Measurements from ENCODE around the gene RNF222.
"Not testable (repeated sequence)": the region's sequence is repeated elsewhere in the genome, so short reads cannot be mapped to it uniquely, and the experiment has no call there.

DNA sequence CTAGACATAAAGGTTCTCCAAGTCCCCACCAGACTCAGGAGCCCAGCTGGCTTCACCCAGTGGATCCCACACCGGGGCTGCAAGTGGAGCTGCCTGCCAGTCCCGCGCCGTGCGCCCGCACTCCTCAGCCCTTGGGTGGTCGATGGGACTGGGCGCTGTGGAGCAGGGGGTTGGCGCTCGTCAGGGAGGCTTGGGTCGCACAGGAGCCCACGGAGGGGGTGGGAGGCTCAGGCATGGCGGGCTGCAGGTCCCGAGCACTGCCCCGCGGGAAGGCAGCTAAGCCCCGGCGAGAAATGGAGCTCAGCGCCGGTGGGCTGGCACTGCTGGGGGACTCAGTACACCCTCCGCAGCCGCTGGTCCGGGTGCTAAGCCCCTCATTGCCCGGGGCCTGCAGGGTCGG is 50.6 kb downstream of the RNF222 start:
- TF ChIP-seq EZH2 (IDR thresholded peaks at IDR 0.05; ENCODE audit: borderline replicate concordance, low read depth, low read length, severe bottlenecking) = not testable (repeated sequence)
- TF ChIP-seq, protein P1, sequence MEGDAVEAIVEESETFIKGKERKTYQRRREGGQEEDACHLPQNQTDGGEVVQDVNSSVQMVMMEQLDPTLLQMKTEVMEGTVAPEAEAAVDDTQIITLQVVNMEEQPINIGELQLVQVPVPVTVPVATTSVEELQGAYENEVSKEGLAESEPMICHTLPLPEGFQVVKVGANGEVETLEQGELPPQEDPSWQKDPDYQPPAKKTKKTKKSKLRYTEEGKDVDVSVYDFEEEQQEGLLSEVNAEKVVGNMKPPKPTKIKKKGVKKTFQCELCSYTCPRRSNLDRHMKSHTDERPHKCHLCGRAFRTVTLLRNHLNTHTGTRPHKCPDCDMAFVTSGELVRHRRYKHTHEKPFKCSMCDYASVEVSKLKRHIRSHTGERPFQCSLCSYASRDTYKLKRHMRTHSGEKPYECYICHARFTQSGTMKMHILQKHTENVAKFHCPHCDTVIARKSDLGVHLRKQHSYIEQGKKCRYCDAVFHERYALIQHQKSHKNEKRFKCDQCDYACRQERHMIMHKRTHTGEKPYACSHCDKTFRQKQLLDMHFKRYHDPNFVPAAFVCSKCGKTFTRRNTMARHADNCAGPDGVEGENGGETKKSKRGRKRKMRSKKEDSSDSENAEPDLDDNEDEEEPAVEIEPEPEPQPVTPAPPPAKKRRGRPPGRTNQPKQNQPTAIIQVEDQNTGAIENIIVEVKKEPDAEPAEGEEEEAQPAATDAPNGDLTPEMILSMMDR (IDR thresholded peaks at IDR 0.05; ENCODE audit: borderline replicate concordance, extremely low read depth, low read length, poor library complexity, severe bottlenecking) = not testable (repeated sequence)
